Ishikawa (cell line): ENCODE data around the gene CCSER1.

Experiments
- CREB1 ChIP-seq: IDR thresholded peaks from 2 replicates; pipeline ENCODE4 v1.6.1; 2012; ENCODE audit warnings: low read depth
- EP300 ChIP-seq: IDR thresholded peaks from 2 replicates; pipeline ENCODE4 v1.6.1; 2012; ENCODE audit warnings: borderline replicate concordance
- FOXM1 ChIP-seq: IDR thresholded peaks from 2 replicates; pipeline ENCODE4 v1.6.1; 2012; ENCODE audit warnings: low read depth, borderline replicate concordance
- RAD21 ChIP-seq: IDR thresholded peaks from 2 replicates; pipeline ENCODE4 v1.6.1; 2012; ENCODE audit warnings: low read depth
- YY1 ChIP-seq: IDR thresholded peaks from 2 replicates; pipeline ENCODE4 v1.6.1; 2012; ENCODE audit warnings: low read depth
- TF ChIP-seq, protein P1 (sequence below): IDR thresholded peaks from 2 replicates; pipeline ENCODE4 v1.6.1; 2012

DNA sequence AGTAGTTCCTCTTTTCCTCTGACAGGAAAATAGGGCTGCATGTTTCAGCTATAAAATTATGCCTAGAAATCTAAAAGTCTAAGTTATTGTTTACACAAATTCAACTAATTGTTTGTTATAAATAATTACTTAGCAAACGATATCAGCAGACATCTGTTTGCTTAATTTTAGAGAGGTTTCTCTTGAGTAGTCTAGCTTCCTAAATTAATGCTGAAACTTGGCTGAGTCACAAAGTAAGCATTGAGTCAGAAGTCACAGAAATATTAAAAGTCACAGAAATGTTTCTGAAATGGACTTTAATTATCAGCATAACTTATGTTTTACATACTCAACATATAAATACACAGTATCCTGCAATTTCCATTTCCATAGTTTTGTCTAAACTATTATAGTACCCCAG, 1044.0 kb downstream of the CCSER1 start:
- TF ChIP-seq EP300 (no peak), RAD21 (no peak), FOXM1 (no peak), YY1 (no peak), CREB1 (no peak)
- TF ChIP-seq, protein P1, sequence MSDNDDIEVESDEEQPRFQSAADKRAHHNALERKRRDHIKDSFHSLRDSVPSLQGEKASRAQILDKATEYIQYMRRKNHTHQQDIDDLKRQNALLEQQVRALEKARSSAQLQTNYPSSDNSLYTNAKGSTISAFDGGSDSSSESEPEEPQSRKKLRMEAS: no peak
